ENCODE data around the gene TELO2.

DNA sequence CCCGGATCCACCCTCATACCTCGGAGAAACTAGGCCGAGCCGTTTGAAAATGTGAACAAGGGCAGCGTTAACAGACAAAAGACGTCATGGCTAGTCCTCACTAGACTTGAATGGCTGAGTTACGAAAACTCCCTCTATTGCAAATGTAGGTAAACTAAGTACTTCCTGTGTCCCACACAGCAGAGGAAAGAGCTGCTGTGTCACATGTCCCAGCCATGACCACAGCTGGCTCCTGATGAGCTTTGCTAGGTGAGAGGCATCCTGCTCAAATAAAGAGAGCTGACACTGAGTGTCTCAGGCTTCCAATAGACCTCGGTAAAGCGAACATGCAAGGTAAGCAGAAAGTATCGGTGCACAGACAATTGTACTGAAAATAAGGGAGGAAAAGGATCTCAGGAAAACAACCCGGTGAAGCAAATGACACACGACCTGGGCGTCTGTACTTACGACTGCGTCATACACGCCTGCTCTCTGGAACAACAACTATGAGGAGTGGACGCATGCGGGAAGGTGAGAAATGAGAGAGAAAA, 66.4 kb downstream of the TELO2 start:
- TF ChIP-seq, protein P1, sequence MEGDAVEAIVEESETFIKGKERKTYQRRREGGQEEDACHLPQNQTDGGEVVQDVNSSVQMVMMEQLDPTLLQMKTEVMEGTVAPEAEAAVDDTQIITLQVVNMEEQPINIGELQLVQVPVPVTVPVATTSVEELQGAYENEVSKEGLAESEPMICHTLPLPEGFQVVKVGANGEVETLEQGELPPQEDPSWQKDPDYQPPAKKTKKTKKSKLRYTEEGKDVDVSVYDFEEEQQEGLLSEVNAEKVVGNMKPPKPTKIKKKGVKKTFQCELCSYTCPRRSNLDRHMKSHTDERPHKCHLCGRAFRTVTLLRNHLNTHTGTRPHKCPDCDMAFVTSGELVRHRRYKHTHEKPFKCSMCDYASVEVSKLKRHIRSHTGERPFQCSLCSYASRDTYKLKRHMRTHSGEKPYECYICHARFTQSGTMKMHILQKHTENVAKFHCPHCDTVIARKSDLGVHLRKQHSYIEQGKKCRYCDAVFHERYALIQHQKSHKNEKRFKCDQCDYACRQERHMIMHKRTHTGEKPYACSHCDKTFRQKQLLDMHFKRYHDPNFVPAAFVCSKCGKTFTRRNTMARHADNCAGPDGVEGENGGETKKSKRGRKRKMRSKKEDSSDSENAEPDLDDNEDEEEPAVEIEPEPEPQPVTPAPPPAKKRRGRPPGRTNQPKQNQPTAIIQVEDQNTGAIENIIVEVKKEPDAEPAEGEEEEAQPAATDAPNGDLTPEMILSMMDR (IDR thresholded peaks at IDR 0.05) = no peak
- TF ChIP-seq POLR2AphosphoS5 (IDR thresholded peaks at IDR 0.05; ENCODE audit: low read depth, low read length) (no peak), TCF7L2 (IDR thresholded peaks at IDR 0.05; ENCODE audit: low read depth, low read length) (no peak), SIN3A (IDR thresholded peaks at IDR 0.05; ENCODE audit: borderline replicate concordance, insufficient read depth, low read depth, low read length) (no peak)
- TF ChIP-seq, protein P2, sequence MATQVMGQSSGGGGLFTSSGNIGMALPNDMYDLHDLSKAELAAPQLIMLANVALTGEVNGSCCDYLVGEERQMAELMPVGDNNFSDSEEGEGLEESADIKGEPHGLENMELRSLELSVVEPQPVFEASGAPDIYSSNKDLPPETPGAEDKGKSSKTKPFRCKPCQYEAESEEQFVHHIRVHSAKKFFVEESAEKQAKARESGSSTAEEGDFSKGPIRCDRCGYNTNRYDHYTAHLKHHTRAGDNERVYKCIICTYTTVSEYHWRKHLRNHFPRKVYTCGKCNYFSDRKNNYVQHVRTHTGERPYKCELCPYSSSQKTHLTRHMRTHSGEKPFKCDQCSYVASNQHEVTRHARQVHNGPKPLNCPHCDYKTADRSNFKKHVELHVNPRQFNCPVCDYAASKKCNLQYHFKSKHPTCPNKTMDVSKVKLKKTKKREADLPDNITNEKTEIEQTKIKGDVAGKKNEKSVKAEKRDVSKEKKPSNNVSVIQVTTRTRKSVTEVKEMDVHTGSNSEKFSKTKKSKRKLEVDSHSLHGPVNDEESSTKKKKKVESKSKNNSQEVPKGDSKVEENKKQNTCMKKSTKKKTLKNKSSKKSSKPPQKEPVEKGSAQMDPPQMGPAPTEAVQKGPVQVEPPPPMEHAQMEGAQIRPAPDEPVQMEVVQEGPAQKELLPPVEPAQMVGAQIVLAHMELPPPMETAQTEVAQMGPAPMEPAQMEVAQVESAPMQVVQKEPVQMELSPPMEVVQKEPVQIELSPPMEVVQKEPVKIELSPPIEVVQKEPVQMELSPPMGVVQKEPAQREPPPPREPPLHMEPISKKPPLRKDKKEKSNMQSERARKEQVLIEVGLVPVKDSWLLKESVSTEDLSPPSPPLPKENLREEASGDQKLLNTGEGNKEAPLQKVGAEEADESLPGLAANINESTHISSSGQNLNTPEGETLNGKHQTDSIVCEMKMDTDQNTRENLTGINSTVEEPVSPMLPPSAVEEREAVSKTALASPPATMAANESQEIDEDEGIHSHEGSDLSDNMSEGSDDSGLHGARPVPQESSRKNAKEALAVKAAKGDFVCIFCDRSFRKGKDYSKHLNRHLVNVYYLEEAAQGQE (IDR thresholded peaks at IDR 0.05; ENCODE audit: insufficient read depth in 1 of 2, low read depth in 2 of 2, low read length in 1 of 2) = no peak
